DOHH2 (cell line): ENCODE measurements around the gene C1orf105.

Experiments used
- H3F3A ChIP-seq: fragments of 200-600 bp; sonication (generic), shearing (Covaris generic); 2 replicates; pipeline ENCODE4 v1.6.0; 2016; ENCODE audit warnings: antibody characterized with exemption, mild to moderate bottlenecking; ENCODE audit not compliant: control insufficient read depth, insufficient read depth
- H3K27ac ChIP-seq: fragments of 200-600 bp; sonication (generic); 2 replicates; pipeline ENCODE4 v1.5.1; 2014; ENCODE audit warnings: low read depth, mild to moderate bottlenecking, low read length, moderate library complexity
- H3K27me3 ChIP-seq: fragments of 200-600 bp; sonication (generic); 2 replicates; pipeline ENCODE4 v1.6.1; 2014; ENCODE audit warnings: mild to moderate bottlenecking, low read length, mixed read lengths; ENCODE audit not compliant: control insufficient read depth
- H3K36me3 ChIP-seq: fragments of 200-600 bp; sonication (generic); 2 replicates; pipeline ENCODE4 v1.6.1; 2014; ENCODE audit warnings: mild to moderate bottlenecking, low read length, moderate library complexity, mixed read lengths; ENCODE audit not compliant: control insufficient read depth
- H3K4me1 ChIP-seq: fragments of 200-600 bp; sonication (generic); 2 replicates; pipeline ENCODE4 v1.6.1; 2014; ENCODE audit warnings: mild to moderate bottlenecking, low read length, mixed read lengths; ENCODE audit not compliant: control insufficient read depth
- H3K4me2 ChIP-seq: fragments of 200-600 bp; sonication (generic); 2 replicates; pipeline ENCODE4 v1.6.0; 2014; ENCODE audit warnings: mild to moderate bottlenecking, low read length, moderate library complexity
- H3K4me3 ChIP-seq: fragments of 200-600 bp; sonication (generic); 2 replicates; pipeline ENCODE4 v1.5.1; 2014; ENCODE audit warnings: mild to moderate bottlenecking, low read length, mixed read lengths
- H3K79me2 ChIP-seq: fragments of 200-600 bp; sonication (generic); 2 replicates; pipeline ENCODE4 v1.6.1; 2014; ENCODE audit warnings: mild to moderate bottlenecking, low read length, mixed read lengths; ENCODE audit not compliant: control insufficient read depth
- H3K9me2 ChIP-seq: fragments of 200-600 bp; sonication (generic); replicated peaks from 2 replicates; pipeline ENCODE4 v1.6.1; 2014; ENCODE audit warnings: mild to moderate bottlenecking, low read length, mixed read lengths; ENCODE audit not compliant: control insufficient read depth
- H3K9me3 ChIP-seq: fragments of 200-600 bp; sonication (generic); 2 replicates; pipeline ENCODE4 v1.6.1; 2014; ENCODE audit warnings: antibody characterized with exemption, low read length, mixed read lengths; ENCODE audit not compliant: control insufficient read depth, insufficient read depth
- H4K20me1 ChIP-seq: fragments of 200-600 bp; sonication (generic); 2 replicates; pipeline ENCODE4 v1.6.0; 2014; ENCODE audit warnings: low read depth, mild to moderate bottlenecking, antibody characterized with exemption, low read length, moderate library complexity; ENCODE audit not compliant: control insufficient read depth, insufficient read depth
- EZH2phosphoT487 ChIP-seq: fragments of 200-600 bp; sonication (generic); IDR thresholded peaks from 2 replicates; pipeline ENCODE4 v1.6.1; 2017; ENCODE audit warnings: borderline replicate concordance, mild to moderate bottlenecking, antibody characterized with exemption, low read length, moderate library complexity, mixed read lengths
- TF ChIP-seq, protein P1 (sequence below): fragments of 200-600 bp; sonication (generic); IDR thresholded peaks from one replicate; pipeline ENCODE4 v1.5.1; 2014; ENCODE audit warnings: antibody characterized with exemption, mild to moderate bottlenecking, low read depth, low read length; ENCODE audit not compliant: poor library complexity, severe bottlenecking

C1orf105 gene

DNA sequence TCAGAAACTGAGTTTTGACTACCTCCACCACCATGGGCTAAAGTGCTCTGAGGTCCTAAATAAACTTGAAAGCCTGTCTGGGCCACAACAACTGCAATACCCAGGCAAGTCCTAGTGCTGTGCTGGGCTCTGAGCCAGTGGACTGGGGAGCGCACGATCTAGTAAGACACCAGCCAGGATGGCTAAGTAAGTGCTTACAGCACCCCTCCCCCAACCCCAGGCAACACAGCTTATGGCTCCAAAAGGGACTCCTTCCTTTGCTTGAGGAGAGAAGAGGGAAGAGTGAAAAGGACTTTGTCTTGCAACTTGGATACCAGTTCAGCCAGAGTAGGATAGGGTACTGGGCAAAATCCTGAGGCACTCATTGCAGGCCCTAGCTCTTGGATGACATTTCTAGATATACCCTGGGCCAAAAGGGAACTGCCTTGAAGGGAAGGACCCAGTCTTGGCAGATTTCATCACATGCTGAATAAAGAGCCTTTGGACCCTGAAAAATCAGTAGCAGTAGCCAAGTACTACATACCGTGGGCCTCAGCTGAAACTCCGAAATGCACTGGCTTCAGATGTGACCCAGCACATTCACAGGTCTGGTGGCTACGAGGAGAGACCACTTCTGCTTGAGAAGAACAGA lies 1.6 kb downstream of the C1orf105 start:
- no peaks in the 10 kb centered on the region for H3K27me3 ChIP-seq
- no peaks in the 10 kb centered on the region for H4K20me1 ChIP-seq
- no peaks in the 10 kb centered on the region for H3K79me2 ChIP-seq
- H3K4me2 ChIP-seq = no peak overlapping the region
- H3K4me3 ChIP-seq = no peak overlapping the region
- no peaks in the 10 kb centered on the region for H3K9me3 ChIP-seq
- no peaks in the 10 kb centered on the region for H3K4me1 ChIP-seq
- TF ChIP-seq EZH2phosphoT487 = no peak
- TF ChIP-seq, protein P1, sequence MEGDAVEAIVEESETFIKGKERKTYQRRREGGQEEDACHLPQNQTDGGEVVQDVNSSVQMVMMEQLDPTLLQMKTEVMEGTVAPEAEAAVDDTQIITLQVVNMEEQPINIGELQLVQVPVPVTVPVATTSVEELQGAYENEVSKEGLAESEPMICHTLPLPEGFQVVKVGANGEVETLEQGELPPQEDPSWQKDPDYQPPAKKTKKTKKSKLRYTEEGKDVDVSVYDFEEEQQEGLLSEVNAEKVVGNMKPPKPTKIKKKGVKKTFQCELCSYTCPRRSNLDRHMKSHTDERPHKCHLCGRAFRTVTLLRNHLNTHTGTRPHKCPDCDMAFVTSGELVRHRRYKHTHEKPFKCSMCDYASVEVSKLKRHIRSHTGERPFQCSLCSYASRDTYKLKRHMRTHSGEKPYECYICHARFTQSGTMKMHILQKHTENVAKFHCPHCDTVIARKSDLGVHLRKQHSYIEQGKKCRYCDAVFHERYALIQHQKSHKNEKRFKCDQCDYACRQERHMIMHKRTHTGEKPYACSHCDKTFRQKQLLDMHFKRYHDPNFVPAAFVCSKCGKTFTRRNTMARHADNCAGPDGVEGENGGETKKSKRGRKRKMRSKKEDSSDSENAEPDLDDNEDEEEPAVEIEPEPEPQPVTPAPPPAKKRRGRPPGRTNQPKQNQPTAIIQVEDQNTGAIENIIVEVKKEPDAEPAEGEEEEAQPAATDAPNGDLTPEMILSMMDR = no peak
- H3K27ac ChIP-seq = no peak overlapping the region
- H3K36me3 ChIP-seq = no peaks in the 10 kb centered on the region
- H3K9me2 ChIP-seq = no peaks in the 10 kb centered on the region
- H3F3A ChIP-seq = no peaks in the 10 kb centered on the region

GRCh38 chr1:172423336-172423735 lies 2.9 kb downstream of the C1orf105 start:
- no peaks in the 10 kb centered on the region for H3K27me3 ChIP-seq
- no peak overlapping the region for H3K4me2 ChIP-seq
- H4K20me1 ChIP-seq = no peaks in the 10 kb centered on the region
- no peaks in the 10 kb centered on the region for H3K36me3 ChIP-seq
- no peaks in the 10 kb centered on the region for H3F3A ChIP-seq
- no peak overlapping the region for H3K27ac ChIP-seq
- no peaks in the 10 kb centered on the region for H3K9me2 ChIP-seq
- no peak overlapping the region for H3K4me3 ChIP-seq
- H3K4me1 ChIP-seq = no peaks in the 10 kb centered on the region
- H3K79me2 ChIP-seq = no peaks in the 10 kb centered on the region
- H3K9me3 ChIP-seq = no peaks in the 10 kb centered on the region
- TF ChIP-seq, protein P1 = no peak
- no peak for TF ChIP-seq EZH2phosphoT487

DNA sequence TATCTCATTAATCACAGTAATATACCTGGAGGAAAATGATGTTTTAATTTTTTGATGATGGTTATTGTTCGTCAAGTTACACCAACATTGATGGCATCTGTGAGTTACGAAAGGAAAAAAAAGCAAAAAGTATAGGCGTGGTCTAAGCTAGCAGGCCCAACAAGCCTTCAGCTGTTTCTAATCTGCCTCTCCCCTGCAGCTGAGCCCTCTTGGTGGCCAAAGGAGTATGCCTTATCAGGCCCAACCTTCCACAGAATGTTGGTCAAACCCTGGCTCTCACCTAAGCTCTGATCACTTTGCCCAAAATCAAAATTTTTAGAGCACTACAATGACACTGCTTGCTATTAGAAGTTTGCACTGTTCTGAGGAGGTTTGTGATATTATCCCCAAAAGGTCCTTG lies 4.9 kb downstream of the C1orf105 start:
- Histone ChIP-seq H3K9me3 (no peaks in the 10 kb centered on the region), H3K36me3 (no peaks in the 10 kb centered on the region), H3K27me3 (no peaks in the 10 kb centered on the region), H4K20me1 (no peaks in the 10 kb centered on the region), H3K79me2 (no peaks in the 10 kb centered on the region), H3K9me2 (no peaks in the 10 kb centered on the region), H3K4me2 (no peak overlapping the region), H3K4me1 (no peaks in the 10 kb centered on the region), H3K4me3 (no peak overlapping the region), H3F3A (no peaks in the 10 kb centered on the region), H3K27ac (no peak overlapping the region)
- TF ChIP-seq, protein P1 = no peak
- no peak for TF ChIP-seq EZH2phosphoT487

GRCh38 chr1:172427191-172427590 lies 6.7 kb downstream of the C1orf105 start:
- Histone ChIP-seq H3K4me1 (no peaks in the 10 kb centered on the region), H3K27me3 (no peaks in the 10 kb centered on the region), H3K9me3 (no peaks in the 10 kb centered on the region), H3K4me2 (no peak overlapping the region), H3K9me2 (no peaks in the 10 kb centered on the region), H3K4me3 (no peak overlapping the region), H3K79me2 (no peaks in the 10 kb centered on the region), H3K27ac (no peak overlapping the region), H4K20me1 (no peaks in the 10 kb centered on the region), H3K36me3 (no peaks in the 10 kb centered on the region), H3F3A (no peaks in the 10 kb centered on the region)
- no peak for TF ChIP-seq EZH2phosphoT487
- TF ChIP-seq, protein P1 = no peak
